Neutrophil (primary cell): ENCODE results near the gene SLC6A7.

ENCODE experiments used
- H3K27ac ChIP-seq: fragments of 200-600 bp; sonication (generic); 2 replicates; pipeline ENCODE4 v1.5.1; 2016; ENCODE audit warnings: mild to moderate bottlenecking, moderate library complexity
- H3K27me3 ChIP-seq: fragments of 200-600 bp; sonication (generic); 2 replicates; pipeline ENCODE4 v1.6.0; 2016; ENCODE audit warnings: mild to moderate bottlenecking
- H3K36me3 ChIP-seq: fragments of 200-600 bp; sonication (generic); 2 replicates; pipeline ENCODE4 v1.5.1; 2017
- H3K4me1 ChIP-seq, 2 experiments: fragments of 200-600 bp in 1 of 2; sonication (generic) in 1 of 2; 1 replicate in 1 of 2; 2 replicates in 1 of 2; pipeline versions ENCODE4 v1.5.1 to v1.6.1; 2013 to 2016; ENCODE audit warnings: low read depth in 1 of 2, low read length in 1 of 2, mild to moderate bottlenecking in 1 of 2, moderate library complexity in 1 of 2; ENCODE audit not compliant: control insufficient read depth in 1 of 2, insufficient read depth in 1 of 2
- H3K4me3 ChIP-seq, 2 experiments: fragments of 200-600 bp in 1 of 2; sonication (generic) in 1 of 2; 1 replicate in 1 of 2; 2 replicates in 1 of 2; pipeline ENCODE4 v1.5.1; 2013 to 2016; ENCODE audit warnings: low read depth in 1 of 2, low read length in 1 of 2, mild to moderate bottlenecking in 1 of 2, moderate library complexity in 1 of 2
- H3K9me3 ChIP-seq: fragments of 200-600 bp; sonication (generic); 2 replicates; pipeline ENCODE4 v1.5.1; 2016
- TF ChIP-seq, protein P1 (sequence below): fragments of 200-600 bp; sonication (generic); IDR thresholded peaks from 2 replicates; pipeline ENCODE4 v1.5.1; 2016; ENCODE audit warnings: antibody characterized with exemption

Gene SLC6A7

DNA sequence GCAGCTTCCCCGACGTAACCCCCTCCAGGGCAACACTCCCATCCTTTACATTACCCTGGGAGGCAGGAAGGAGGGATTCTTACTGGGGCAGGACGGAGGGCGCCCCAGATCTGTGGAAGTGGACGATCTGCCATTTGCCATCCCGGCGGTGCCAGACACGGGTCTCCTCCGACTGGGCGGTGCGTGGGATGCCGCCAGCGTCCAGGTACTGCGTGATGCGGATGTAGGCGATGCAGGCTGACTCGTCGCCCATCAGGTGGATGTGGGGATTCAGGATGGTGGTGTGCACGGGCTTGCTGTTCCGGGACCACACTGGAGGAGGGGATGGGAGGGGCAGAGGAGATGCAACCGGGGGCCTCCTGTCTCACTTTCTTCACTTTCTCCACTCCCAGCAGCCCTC, 33.0 kb downstream of the SLC6A7 start:
- no peaks in the 10 kb centered on the region for H3K27me3 ChIP-seq
- no peak overlapping the region for H3K27ac ChIP-seq
- TF ChIP-seq, protein P1, sequence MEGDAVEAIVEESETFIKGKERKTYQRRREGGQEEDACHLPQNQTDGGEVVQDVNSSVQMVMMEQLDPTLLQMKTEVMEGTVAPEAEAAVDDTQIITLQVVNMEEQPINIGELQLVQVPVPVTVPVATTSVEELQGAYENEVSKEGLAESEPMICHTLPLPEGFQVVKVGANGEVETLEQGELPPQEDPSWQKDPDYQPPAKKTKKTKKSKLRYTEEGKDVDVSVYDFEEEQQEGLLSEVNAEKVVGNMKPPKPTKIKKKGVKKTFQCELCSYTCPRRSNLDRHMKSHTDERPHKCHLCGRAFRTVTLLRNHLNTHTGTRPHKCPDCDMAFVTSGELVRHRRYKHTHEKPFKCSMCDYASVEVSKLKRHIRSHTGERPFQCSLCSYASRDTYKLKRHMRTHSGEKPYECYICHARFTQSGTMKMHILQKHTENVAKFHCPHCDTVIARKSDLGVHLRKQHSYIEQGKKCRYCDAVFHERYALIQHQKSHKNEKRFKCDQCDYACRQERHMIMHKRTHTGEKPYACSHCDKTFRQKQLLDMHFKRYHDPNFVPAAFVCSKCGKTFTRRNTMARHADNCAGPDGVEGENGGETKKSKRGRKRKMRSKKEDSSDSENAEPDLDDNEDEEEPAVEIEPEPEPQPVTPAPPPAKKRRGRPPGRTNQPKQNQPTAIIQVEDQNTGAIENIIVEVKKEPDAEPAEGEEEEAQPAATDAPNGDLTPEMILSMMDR = no peak
- H3K4me3 ChIP-seq = no peak overlapping the region
- H3K36me3 ChIP-seq = no peaks in the 10 kb centered on the region
- no peaks in the 10 kb centered on the region for H3K9me3 ChIP-seq
- H3K4me1 ChIP-seq = no peaks in the 10 kb centered on the region

- H3K27me3 ChIP-seq = no peaks in the 10 kb centered on the region
These were observed 33.6 kb downstream of the SLC6A7 start for GRCh38 chr5:150223474-150223873.

DNA sequence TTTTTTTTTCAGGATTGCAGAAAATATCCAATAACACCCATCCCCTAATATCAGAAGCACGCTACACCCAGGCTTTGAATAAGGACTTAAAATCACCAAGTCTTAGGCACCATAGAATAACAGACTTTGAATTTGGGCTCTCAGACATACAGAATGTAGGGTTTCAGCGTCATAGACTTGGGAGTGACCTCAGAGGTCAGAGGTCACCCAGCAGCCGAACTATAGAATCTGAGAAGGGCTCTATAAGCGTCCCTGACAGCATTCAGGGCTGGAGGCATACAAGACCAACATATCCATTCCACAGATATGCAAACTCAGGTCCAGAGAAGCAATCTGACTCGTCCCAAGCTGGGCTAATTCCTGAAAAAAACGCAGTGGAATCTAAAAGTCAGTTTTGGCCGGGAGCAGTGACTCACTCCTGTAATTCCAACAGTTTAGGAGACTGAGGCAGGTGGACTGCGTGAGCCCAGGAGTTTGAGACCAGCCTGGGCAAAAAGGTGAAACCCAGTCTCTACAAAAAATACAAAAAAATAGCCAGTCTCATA, 34.7 kb downstream of the SLC6A7 start:
- Histone ChIP-seq H3K9me3 (no peaks in the 10 kb centered on the region), H3K27ac (no peak overlapping the region), H3K36me3 (no peaks in the 10 kb centered on the region), H3K4me1 (no peaks in the 10 kb centered on the region), H3K4me3 (no peak overlapping the region), H3K27me3 (no peaks in the 10 kb centered on the region)
- TF ChIP-seq, protein P1 = no peak

More at GRCh38 chr5:150223474-150223873, 33.6 kb downstream of the SLC6A7 start:
- no peak overlapping the region for H3K4me3 ChIP-seq
- no peaks in the 10 kb centered on the region for H3K4me1 ChIP-seq
- no peaks in the 10 kb centered on the region for H3K9me3 ChIP-seq
- TF ChIP-seq, protein P1 = no peak
- no peaks in the 10 kb centered on the region for H3K36me3 ChIP-seq
- no peak overlapping the region for H3K27ac ChIP-seq

DNA sequence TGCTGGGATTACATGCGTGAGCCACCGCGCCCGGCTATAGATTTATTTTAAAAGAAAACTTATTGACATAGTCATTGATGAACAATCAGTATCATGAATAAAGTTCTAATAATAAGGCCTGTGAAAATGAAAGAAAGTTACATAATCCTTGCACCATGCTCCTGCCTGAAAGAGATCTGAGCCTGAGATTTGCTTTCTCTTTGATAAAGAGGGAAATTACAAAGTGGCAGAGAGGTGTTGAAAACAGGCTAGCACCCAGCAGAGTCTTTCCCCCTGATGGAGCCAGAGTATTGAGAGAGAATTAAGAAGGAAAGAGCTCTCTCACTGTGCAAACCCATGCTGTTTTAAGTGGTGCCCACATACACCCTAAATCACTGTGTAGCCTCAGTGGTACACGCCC, 37.2 kb downstream of the SLC6A7 start:
- Histone ChIP-seq H3K27ac (no peak overlapping the region), H3K27me3 (no peaks in the 10 kb centered on the region), H3K9me3 (no peaks in the 10 kb centered on the region), H3K4me3 (no peak overlapping the region), H3K36me3 (no peaks in the 10 kb centered on the region), H3K4me1 (no peaks in the 10 kb centered on the region)
- TF ChIP-seq, protein P1 = no peak

DNA sequence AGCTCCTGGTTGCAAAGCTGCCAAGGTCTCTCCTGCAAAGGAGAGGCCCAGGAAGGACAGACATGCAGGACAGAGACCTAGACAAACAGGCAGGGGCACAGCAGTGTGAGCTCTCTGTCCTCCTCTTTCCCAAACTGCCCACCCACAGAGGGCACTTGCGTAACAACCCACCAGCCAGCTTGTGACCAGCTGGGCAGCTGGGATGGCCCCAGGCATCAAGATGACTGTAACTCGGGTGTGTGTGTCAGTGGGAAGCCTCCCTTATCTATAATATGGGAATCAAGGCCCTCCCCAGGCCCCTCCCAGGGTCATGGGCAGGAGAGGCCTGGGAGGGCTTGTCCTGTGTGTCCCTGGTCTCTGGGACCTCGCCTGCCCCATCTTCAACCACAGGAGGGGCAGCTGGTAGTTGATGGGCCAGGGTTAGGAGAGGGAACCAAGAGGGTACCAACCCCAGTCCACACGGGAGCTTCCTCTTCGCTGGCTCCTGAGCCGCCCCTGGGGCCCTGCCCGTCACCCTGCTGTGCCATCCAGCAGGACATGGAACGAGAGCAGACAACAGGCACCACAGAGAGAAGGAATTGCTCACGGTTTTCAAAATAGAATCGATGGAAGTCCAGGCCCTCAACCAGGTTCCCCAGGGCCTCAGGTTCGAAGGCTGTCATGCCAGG, 37.9 kb downstream of the SLC6A7 start:
- TF ChIP-seq, protein P1 = no peak
- H3K36me3 ChIP-seq = no peaks in the 10 kb centered on the region
- no peak overlapping the region for H3K27ac ChIP-seq
- H3K27me3 ChIP-seq = no peaks in the 10 kb centered on the region
- no peaks in the 10 kb centered on the region for H3K9me3 ChIP-seq
- no peaks in the 10 kb centered on the region for H3K4me1 ChIP-seq
- H3K4me3 ChIP-seq = no peak overlapping the region
